CD8-positive, alpha-beta memory T cell (primary cell): ENCODE measurements around the gene MORN1. TPM values are rescaled to one million over a fixed set of nuclear protein-coding genes. Genes with fewer than 3 reads are reported as not detected.

Experiments
- CTCF ChIA-PET: fragments of 350-600 bp; sonication (Branson Sonifier 250); formaldehyde crosslinking; loops from one replicate; lab custom pipeline; 2021; ENCODE audit warnings: antibody characterized with exemption; lab: Charles Lee
- POLR2A ChIA-PET: fragments of 350-600 bp; sonication (Branson Sonifier 250); formaldehyde crosslinking; loops from one replicate; lab custom pipeline; 2021; ENCODE audit warnings: antibody characterized with exemption; lab: Charles Lee
- DNase-seq, 5 donors: peaks; one replicate each; pipeline versions ENCODE4 v3.0.0 to v3.0.0-alpha.2; 2020 to 2022; ENCODE audit warnings: mixed read lengths in 1 of 5
- H3K27ac ChIP-seq: one replicate; pipeline ENCODE4 v1.7.0; 2013; ENCODE audit warnings: low read depth, mild to moderate bottlenecking, low read length, moderate library complexity
- H3K27me3 ChIP-seq: 2 replicates; pipeline ENCODE4 v1.7.0; 2013; ENCODE audit warnings: low read length, mild to moderate bottlenecking; ENCODE audit not compliant: insufficient read depth, poor library complexity, severe bottlenecking
- H3K36me3 ChIP-seq: 2 replicates; pipeline ENCODE4 v1.7.0; 2013; ENCODE audit warnings: mild to moderate bottlenecking, low read length, moderate library complexity; ENCODE audit not compliant: insufficient read depth
- H3K4me1 ChIP-seq: 2 replicates; pipeline ENCODE4 v1.7.0; 2013; ENCODE audit warnings: mild to moderate bottlenecking, low read length, moderate library complexity; ENCODE audit not compliant: insufficient read depth
- H3K4me3 ChIP-seq: 2 replicates; pipeline ENCODE4 v1.7.0; 2013; ENCODE audit warnings: mild to moderate bottlenecking, low read length
- H3K9me3 ChIP-seq: 2 replicates; pipeline ENCODE4 v1.7.0; 2013; ENCODE audit warnings: mild to moderate bottlenecking, low read length
- H3K27ac Mint-ChIP-seq, 8 donors: one replicate each; pipeline ENCODE4 v1.8.0; 2020 to 2021; ENCODE audit warnings: mixed read lengths in 8 of 8, mild to moderate bottlenecking in 6 of 8, inconsistent platforms in 3 of 8, moderate library complexity in 3 of 8
- H3K27me3 Mint-ChIP-seq, 2 donors: one replicate each; pipeline ENCODE4 v1.8.0; 2020 to 2021; ENCODE audit warnings: mixed read lengths in 2 of 2, mild to moderate bottlenecking in 1 of 2, moderate library complexity in 1 of 2
- H3K36me3 Mint-ChIP-seq, 3 donors: one replicate each; pipeline ENCODE4 v1.8.0; 2020 to 2021; ENCODE audit warnings: mixed read lengths in 3 of 3, inconsistent platforms in 1 of 3, mild to moderate bottlenecking in 1 of 3
- H3K4me1 Mint-ChIP-seq, 3 donors: one replicate each; pipeline ENCODE4 v1.8.0; 2020 to 2021; ENCODE audit warnings: mixed read lengths in 3 of 3, inconsistent platforms in 1 of 3, mild to moderate bottlenecking in 1 of 3
- H3K4me3 Mint-ChIP-seq, 7 donors: one replicate each; pipeline ENCODE4 v1.8.0; 2020 to 2021; ENCODE audit warnings: mixed read lengths in 7 of 7, mild to moderate bottlenecking in 6 of 7, moderate library complexity in 4 of 7, inconsistent platforms in 2 of 7
- H3K9me3 Mint-ChIP-seq, 5 donors: one replicate each; pipeline ENCODE4 v1.8.0; 2020 to 2022; ENCODE audit warnings: mixed read lengths in 5 of 5, mild to moderate bottlenecking in 3 of 5, moderate library complexity in 2 of 5, inconsistent platforms in 1 of 5
- polyA plus RNA-seq: library from polyadenylated mRNA; unstranded; fragments of 300-500 nt; fragmentation: Illumina TruSeq; gene quantifications from one replicate; pipeline ENCODE4 v1.2.3, GENCODE V29; 2021
- total RNA-seq, 2 experiments: library from RNA; stranded (reverse); gene quantifications; one replicate each; pipeline ENCODE4 v1.2.3, GENCODE V29; 2021

Gene MORN1
- total and polyA plus RNA-seq, 3 experiments from 2014 or later, result 3.3 to 10.4 (median 9.4) TPM

DNA sequence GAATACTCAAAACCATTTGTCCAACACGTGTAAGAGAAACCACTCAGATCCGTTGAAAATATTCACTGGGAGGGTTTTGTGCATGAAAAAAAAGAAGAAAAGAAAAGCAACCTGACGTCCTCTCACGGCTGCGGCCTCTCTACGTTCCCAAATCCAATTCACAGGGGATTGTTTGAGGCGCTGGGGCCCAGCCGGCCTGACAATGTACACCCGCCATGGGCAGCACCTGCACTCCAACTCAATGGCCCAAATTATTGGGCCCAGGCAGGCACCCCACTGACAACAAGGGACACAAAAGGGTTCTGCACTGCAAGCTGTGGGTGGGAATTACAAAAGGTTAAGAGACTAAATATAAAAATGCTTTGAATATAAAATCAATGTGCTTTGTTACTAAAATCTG lies 41.5 kb downstream of the MORN1 start:
- ChIA-PET POLR2A (no interaction called here), CTCF (no interaction called here)
- no peaks in the 10 kb centered on the region for H3K9me3 ChIP-seq
- no peaks in the 10 kb centered on the region for H3K4me1 Mint-ChIP-seq
- H3K4me3 Mint-ChIP-seq, result no peak overlapping the region
- H3K4me1 ChIP-seq, result no peaks in the 10 kb centered on the region
- H3K27me3 ChIP-seq, result no peaks in the 10 kb centered on the region
- no peaks in the 10 kb centered on the region for H3K9me3 Mint-ChIP-seq
- H3K36me3 ChIP-seq, result no peaks in the 10 kb centered on the region
- no peaks in the 10 kb centered on the region for H3K27me3 Mint-ChIP-seq
- no peak for DNase-seq
- H3K27ac ChIP-seq, result no peak overlapping the region
- no peak overlapping the region for H3K4me3 ChIP-seq
- peak overlapping the region in 1 of 8 donors; percentile 58 for H3K27ac Mint-ChIP-seq
- no peaks in the 10 kb centered on the region for H3K36me3 Mint-ChIP-seq

DNA sequence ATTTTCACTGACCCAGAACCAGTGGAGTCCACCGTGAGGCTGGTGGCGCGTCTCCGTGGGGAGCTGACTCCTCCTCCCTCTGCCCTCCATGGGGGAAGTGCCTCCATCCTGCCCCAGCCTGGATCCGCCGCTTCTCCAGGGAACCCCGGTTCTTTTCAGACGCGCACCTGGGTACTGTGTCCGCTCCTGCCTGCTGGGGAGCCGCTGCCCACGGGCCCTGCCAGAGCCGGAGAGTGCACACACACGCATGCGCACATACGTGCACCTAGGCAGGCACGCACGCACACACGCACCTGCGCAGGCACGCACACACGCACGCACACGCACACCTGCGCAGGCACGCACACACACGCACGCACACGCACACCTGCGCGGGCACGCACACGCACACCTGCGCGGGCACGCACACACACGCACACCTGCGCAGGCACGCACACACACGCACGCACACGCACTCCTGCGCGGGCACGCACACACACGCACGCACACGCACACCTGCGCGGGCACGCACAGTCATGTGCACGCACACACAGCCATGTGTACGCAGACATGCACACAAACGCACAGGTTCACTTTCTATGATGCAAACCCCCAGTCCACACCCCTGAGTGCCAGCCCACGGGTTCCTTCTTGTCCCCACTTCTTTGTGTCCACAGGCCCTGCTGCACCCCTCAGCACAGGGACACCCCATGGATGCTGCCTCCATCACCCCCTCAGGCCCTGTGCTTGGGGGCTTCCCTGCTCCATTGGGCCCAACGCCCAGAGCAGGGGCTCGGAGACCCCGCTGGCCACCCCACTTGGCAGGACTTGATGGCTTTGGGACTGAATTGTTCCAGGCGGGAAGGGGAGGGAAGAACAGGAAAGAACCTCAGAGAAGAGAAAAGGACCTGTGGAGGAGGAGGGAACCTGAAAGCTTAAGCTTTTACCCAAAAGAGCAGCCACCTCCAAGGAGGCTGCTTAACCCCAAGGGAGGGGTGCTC lies 42.7 kb downstream of the MORN1 start:
- H3K27ac ChIP-seq, result no peak overlapping the region
- no peaks in the 10 kb centered on the region for H3K36me3 Mint-ChIP-seq
- no peak overlapping the region for H3K27ac Mint-ChIP-seq
- H3K27me3 Mint-ChIP-seq, result no peaks in the 10 kb centered on the region
- no peaks in the 10 kb centered on the region for H3K9me3 Mint-ChIP-seq
- ChIA-PET POLR2A (no interaction called here), CTCF (interaction anchor here (1.5 kb wide), 1 partner anchor 33 kb away, joined by 4 read pairs; no protein-coding TSS in a partner anchor)
- H3K4me3 Mint-ChIP-seq, result no peak overlapping the region
- no peak overlapping the region for H3K4me3 ChIP-seq
- no peaks in the 10 kb centered on the region for H3K36me3 ChIP-seq
- H3K4me1 Mint-ChIP-seq, result no peaks in the 10 kb centered on the region
- H3K27me3 ChIP-seq, result no peaks in the 10 kb centered on the region
- no peaks in the 10 kb centered on the region for H3K9me3 ChIP-seq
- no peaks in the 10 kb centered on the region for H3K4me1 ChIP-seq
- peak in 1 of 5 donors; percentile 42 for DNase-seq

DNA sequence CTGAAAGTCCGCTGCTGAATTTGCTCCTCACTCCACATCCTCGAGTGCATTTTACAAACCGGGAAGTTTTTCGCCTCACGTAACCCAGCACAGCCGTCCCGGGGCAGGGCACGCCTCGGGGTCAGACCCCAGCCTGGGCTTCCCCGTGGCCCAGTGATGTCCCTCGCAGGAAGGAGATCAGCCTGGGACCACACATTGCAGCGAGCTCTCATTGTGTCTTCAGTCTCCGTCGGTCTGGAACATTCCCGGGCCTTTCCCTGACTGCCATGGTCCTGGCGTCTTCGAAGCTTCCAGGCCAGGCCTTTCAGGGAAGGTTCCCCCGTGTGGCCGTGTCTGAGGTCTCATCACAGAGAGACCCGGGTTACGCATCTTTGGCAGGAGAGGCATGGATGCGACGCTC lies 43.5 kb downstream of the MORN1 start:
- Mint-ChIP-seq H3K36me3 (no peaks in the 10 kb centered on the region), H3K27ac (no peak overlapping the region), H3K4me3 (no peak overlapping the region), H3K4me1 (no peaks in the 10 kb centered on the region), H3K9me3 (no peaks in the 10 kb centered on the region), H3K27me3 (no peaks in the 10 kb centered on the region)
- ChIA-PET POLR2A (no interaction called here), CTCF (interaction anchor here (1.5 kb wide), 1 partner anchor 34 kb away, joined by 4 read pairs; no protein-coding TSS in a partner anchor)
- Histone ChIP-seq H3K27me3 (no peaks in the 10 kb centered on the region), H3K4me3 (no peak overlapping the region), H3K27ac (no peak overlapping the region), H3K4me1 (no peaks in the 10 kb centered on the region), H3K9me3 (no peaks in the 10 kb centered on the region), H3K36me3 (no peaks in the 10 kb centered on the region)
- peak in 1 of 5 donors; percentile 40 for DNase-seq

- Mint-ChIP-seq H3K4me1 (no peaks in the 10 kb centered on the region), H3K27ac (no peak overlapping the region), H3K27me3 (no peaks in the 10 kb centered on the region), H3K4me3 (no peak overlapping the region), H3K36me3 (no peaks in the 10 kb centered on the region), H3K9me3 (no peaks in the 10 kb centered on the region)
- Histone ChIP-seq H3K27me3 (no peaks in the 10 kb centered on the region), H3K4me1 (no peaks in the 10 kb centered on the region), H3K4me3 (no peak overlapping the region), H3K36me3 (no peaks in the 10 kb centered on the region), H3K27ac (no peak overlapping the region), H3K9me3 (no peaks in the 10 kb centered on the region)
- POLR2A ChIA-PET, result no interaction called here
- CTCF ChIA-PET, result interaction anchor here (1.5 kb wide), 1 partner anchor 34 kb away, joined by 4 read pairs; no protein-coding TSS in a partner anchor
- peak in 1 of 5 donors; percentile 13 for DNase-seq
Measured at GRCh38 chr1:2347409-2347785, 44.0 kb downstream of the MORN1 start.

- Mint-ChIP-seq H3K36me3 (no peaks in the 10 kb centered on the region), H3K4me1 (no peaks in the 10 kb centered on the region), H3K4me3 (no peak overlapping the region), H3K27me3 (no peaks in the 10 kb centered on the region), H3K27ac (no peak overlapping the region), H3K9me3 (no peaks in the 10 kb centered on the region)
- Histone ChIP-seq H3K4me3 (no peak overlapping the region), H3K36me3 (no peaks in the 10 kb centered on the region), H3K4me1 (no peaks in the 10 kb centered on the region), H3K27me3 (no peaks in the 10 kb centered on the region), H3K9me3 (no peaks in the 10 kb centered on the region), H3K27ac (no peak overlapping the region)
- ChIA-PET POLR2A (no interaction called here), CTCF (interaction anchor here (1.5 kb wide), 1 partner anchor 35 kb away, joined by 4 read pairs; no protein-coding TSS in a partner anchor)
- peak in 1 of 5 donors; percentile 21 for DNase-seq
Measured at GRCh38 chr1:2346691-2347408, 44.5 kb downstream of the MORN1 start.

DNA sequence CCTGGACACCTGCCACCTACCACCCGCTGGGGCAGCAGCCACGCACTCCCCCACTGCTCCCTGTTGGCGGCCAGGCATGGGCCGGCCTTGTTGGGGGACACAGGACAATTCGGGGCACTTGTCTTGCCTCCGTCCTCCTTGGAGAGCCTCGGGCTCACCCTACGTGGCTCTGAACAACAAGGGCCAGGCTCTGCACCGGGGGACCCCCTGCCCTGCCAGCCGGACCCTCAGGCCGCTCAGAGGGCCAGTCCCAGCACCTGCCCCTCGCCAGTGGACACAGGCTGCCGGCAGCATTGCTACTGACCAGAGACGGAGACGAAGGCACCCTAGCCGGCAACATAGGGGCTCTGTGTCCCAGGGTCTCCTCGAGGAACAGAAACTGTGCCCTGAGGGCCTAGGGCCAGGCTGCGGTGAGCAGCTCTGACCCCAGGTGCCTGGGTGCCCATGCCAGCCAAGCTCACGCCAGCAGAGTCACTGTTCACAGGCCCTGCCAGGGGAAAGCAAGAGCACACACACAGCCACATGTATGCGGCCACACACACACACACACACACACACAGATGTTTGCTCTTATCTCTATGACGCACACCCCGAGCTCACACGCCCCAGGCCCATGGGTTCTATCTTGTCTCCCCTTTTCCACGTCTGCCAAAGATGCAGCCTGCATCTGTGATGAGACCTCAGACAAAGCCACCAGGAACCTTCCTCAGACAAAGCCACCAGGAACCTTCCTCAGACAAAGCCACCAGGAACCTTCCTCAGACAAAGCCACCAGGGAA lies 45.9 kb downstream of the MORN1 start:
- no peaks in the 10 kb centered on the region for H3K9me3 ChIP-seq
- no peak overlapping the region for H3K4me3 ChIP-seq
- H3K4me1 Mint-ChIP-seq, result no peaks in the 10 kb centered on the region
- no peaks in the 10 kb centered on the region for H3K9me3 Mint-ChIP-seq
- peak overlapping the region in 1 of 8 donors; percentile 30 for H3K27ac Mint-ChIP-seq
- no peak overlapping the region for H3K27ac ChIP-seq
- no peaks in the 10 kb centered on the region for H3K27me3 ChIP-seq
- no peaks in the 10 kb centered on the region for H3K27me3 Mint-ChIP-seq
- ChIA-PET POLR2A (no interaction called here), CTCF (no interaction called here)
- H3K4me3 Mint-ChIP-seq, result no peak overlapping the region
- DNase-seq, result no peak
- no peaks in the 10 kb centered on the region for H3K36me3 Mint-ChIP-seq
- no peaks in the 10 kb centered on the region for H3K4me1 ChIP-seq
- H3K36me3 ChIP-seq, result no peaks in the 10 kb centered on the region

DNA sequence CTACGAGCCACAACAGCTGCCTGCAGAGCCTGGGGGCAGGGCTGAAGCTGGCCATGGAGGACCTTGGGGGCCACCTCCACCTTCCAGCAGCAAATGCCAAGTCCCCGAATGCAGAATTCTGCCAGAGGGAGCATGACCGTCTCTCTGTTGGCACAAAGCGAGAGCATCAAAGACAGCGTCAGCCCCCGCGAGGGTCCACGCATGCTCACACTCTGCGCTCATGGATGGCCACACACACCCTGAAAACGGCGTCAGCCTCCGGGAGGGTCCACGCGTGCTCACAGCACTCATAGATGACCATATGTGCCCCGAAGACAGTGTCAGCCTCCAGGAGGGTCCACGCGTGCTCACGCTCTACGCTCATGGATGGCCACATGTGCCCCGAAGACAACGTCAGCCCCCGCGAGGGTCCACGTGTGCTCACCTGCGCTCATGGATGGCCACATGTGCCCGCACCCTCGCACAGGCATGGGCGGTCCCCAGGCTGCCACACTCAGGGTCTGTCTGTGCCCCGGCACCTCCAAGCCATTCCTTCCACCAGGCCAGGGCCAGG lies 46.5 kb downstream of the MORN1 start:
- H3K36me3 Mint-ChIP-seq, result no peaks in the 10 kb centered on the region
- CTCF ChIA-PET, result no interaction called here
- H3K4me3 ChIP-seq, result no peak overlapping the region
- H3K4me1 ChIP-seq, result no peaks in the 10 kb centered on the region
- H3K9me3 ChIP-seq, result no peaks in the 10 kb centered on the region
- POLR2A ChIA-PET, result no interaction called here
- no peaks in the 10 kb centered on the region for H3K27me3 Mint-ChIP-seq
- no peaks in the 10 kb centered on the region for H3K36me3 ChIP-seq
- no peak overlapping the region for H3K27ac Mint-ChIP-seq
- H3K9me3 Mint-ChIP-seq, result no peaks in the 10 kb centered on the region
- no peak overlapping the region for H3K4me3 Mint-ChIP-seq
- no peaks in the 10 kb centered on the region for H3K4me1 Mint-ChIP-seq
- peak in 1 of 5 donors; percentile 43 for DNase-seq
- H3K27me3 ChIP-seq, result no peaks in the 10 kb centered on the region
- no peak overlapping the region for H3K27ac ChIP-seq
